ENCODE data around the gene NELFA. TPM values are rescaled to one million over a fixed set of nuclear protein-coding genes. Genes with fewer than 3 reads are reported as not detected.

Gene NELFA
- total RNA-seq, 1 donor from 2014 or later, result 15.5 TPM

GRCh38 chr4:1968686-1969295 is 40.0 kb downstream of the NELFA start:
- DNase-seq (ENCODE audit: low spot score), result no peak

- DNase-seq (ENCODE audit: low spot score), result no peak
These were observed 41.1 kb downstream of the NELFA start for GRCh38 chr4:1967512-1968149.

GRCh38 chr4:1964971-1965370 is 43.8 kb downstream of the NELFA start:
- DNase-seq (ENCODE audit: low spot score), result no peak

- DNase-seq (ENCODE audit: low spot score), result no peak
These were observed 44.3 kb downstream of the NELFA start for GRCh38 chr4:1964443-1964842.

GRCh38 chr4:1962980-1963379 is 45.8 kb downstream of the NELFA start:
- no peak for DNase-seq (ENCODE audit: low spot score)

GRCh38 chr4:1961563-1961962 is 47.2 kb downstream of the NELFA start:
- DNase-seq (ENCODE audit: low spot score), result no peak

GRCh38 chr4:1961038-1961437 is 47.7 kb downstream of the NELFA start:
- DNase-seq (ENCODE audit: low spot score), result no peak

- no peak for DNase-seq (ENCODE audit: low spot score)
These were observed 48.5 kb downstream of the NELFA start for GRCh38 chr4:1960170-1960825.

- DNase-seq (ENCODE audit: low spot score), result no peak
These were observed 49.7 kb downstream of the NELFA start for GRCh38 chr4:1959104-1959384.

- no peak for DNase-seq (ENCODE audit: low spot score)
These were observed 50.3 kb downstream of the NELFA start for GRCh38 chr4:1958276-1959103.

GRCh38 chr4:1956631-1957030 is 52.1 kb downstream of the NELFA start:
- DNase-seq (ENCODE audit: low spot score), result no peak

- no peak for DNase-seq (ENCODE audit: low spot score)
These were observed 55.4 kb downstream of the NELFA start for GRCh38 chr4:1953335-1953734.

- DNase-seq (ENCODE audit: low spot score), result peak; percentile 79
These were observed 56.1 kb downstream of the NELFA start for GRCh38 chr4:1952719-1953118.

GRCh38 chr4:1952058-1952700 is 56.6 kb downstream of the NELFA start:
- peak; percentile 69 for DNase-seq (ENCODE audit: low spot score)

GRCh38 chr4:1950369-1950768 is 58.4 kb downstream of the NELFA start:
- DNase-seq (ENCODE audit: low spot score), result no peak

- DNase-seq (ENCODE audit: low spot score), result no peak
These were observed 59.8 kb downstream of the NELFA start for GRCh38 chr4:1948892-1949436.

GRCh38 chr4:1948232-1948631 is 60.5 kb downstream of the NELFA start:
- no peak for DNase-seq (ENCODE audit: low spot score)

- no peak for DNase-seq (ENCODE audit: low spot score)
These were observed 62.9 kb downstream of the NELFA start for GRCh38 chr4:1945912-1946311.

- peak; percentile 22 for DNase-seq (ENCODE audit: low spot score)
These were observed 63.5 kb downstream of the NELFA start for GRCh38 chr4:1945124-1945895.

- DNase-seq (ENCODE audit: low spot score), result no peak
These were observed 64.8 kb downstream of the NELFA start for GRCh38 chr4:1943928-1944327.

GRCh38 chr4:1940566-1940965 is 68.2 kb downstream of the NELFA start:
- DNase-seq (ENCODE audit: low spot score), result no peak

Data from mesenteric fat pad (tissue), 1 donor.